CD4-positive, alpha-beta T cell treated with Interleukin-4 for 1 hour (primary cell): ENCODE data around the gene C1orf141.
"Not testable (repeated sequence)": the region's sequence is repeated elsewhere in the genome, so short reads cannot be mapped to it uniquely, and the experiment has no call there.

ENCODE experiments used
- DNase-seq, 2 donors: peaks; one replicate each; pipeline ENCODE4 v3.0.0-alpha.2; 2020 to 2022

C1orf141 gene

GRCh38 chr1:67134695-67135094 lies at the start of gene C1orf141:
C1orf141 (minus strand) TSS chr1:67134970; CDS start chr1:67127240, 7,730 bp downstream.
- DNase-seq: no peak

- no peak for DNase-seq
These were observed 40.8 kb upstream of the C1orf141 start for GRCh38 chr1:67175530-67176087.

- no peak for DNase-seq
These were observed 40.0 kb upstream of the C1orf141 start for GRCh38 chr1:67174716-67175284.

- DNase-seq: no peak
These were observed 39.2 kb upstream of the C1orf141 start for GRCh38 chr1:67173988-67174387.

GRCh38 chr1:67171978-67172377 lies 37.2 kb upstream of the C1orf141 start:
- DNase-seq: peak in 1 of 2 donors; percentile 65

- peak in 1 of 2 donors; percentile 10 for DNase-seq
These were observed 36.8 kb upstream of the C1orf141 start for GRCh38 chr1:67171574-67171955.

GRCh38 chr1:67170751-67171573 lies 36.2 kb upstream of the C1orf141 start:
- DNase-seq: peak in 1 of 2 donors; percentile 60

- DNase-seq: no peak
These were observed 35.2 kb upstream of the C1orf141 start for GRCh38 chr1:67169932-67170331.

GRCh38 chr1:67169496-67169895 lies 34.7 kb upstream of the C1orf141 start:
- DNase-seq: no peak

GRCh38 chr1:67166196-67166595 lies 31.4 kb upstream of the C1orf141 start, which contains the start of gene IL23R:
IL23R (plus strand) TSS chr1:67166454; CDS start chr1:67168121, 1,667 bp downstream.
- DNase-seq: peak; percentile 34 to 50

GRCh38 chr1:67165468-67166041 lies 30.8 kb upstream of the C1orf141 start:
- no peak for DNase-seq

- no peak for DNase-seq
These were observed 28.2 kb upstream of the C1orf141 start for GRCh38 chr1:67162954-67163353.

- no peak for DNase-seq
These were observed 24.5 kb upstream of the C1orf141 start for GRCh38 chr1:67159233-67159632.

- DNase-seq: no peak
These were observed 23.6 kb upstream of the C1orf141 start for GRCh38 chr1:67158401-67158800.

GRCh38 chr1:67150931-67151330 lies 16.2 kb upstream of the C1orf141 start:
- DNase-seq: no peak

- peak; percentile 67 to 74 for DNase-seq
These were observed 14.5 kb upstream of the C1orf141 start for GRCh38 chr1:67149179-67149770.

- no peak for DNase-seq
These were observed 13.9 kb upstream of the C1orf141 start for GRCh38 chr1:67148516-67149178.

GRCh38 chr1:67147973-67148372 lies 13.2 kb upstream of the C1orf141 start:
- not testable (repeated sequence) for DNase-seq

GRCh38 chr1:67146539-67146938 lies 11.8 kb upstream of the C1orf141 start:
- no peak for DNase-seq

GRCh38 chr1:67146101-67146500 lies 11.3 kb upstream of the C1orf141 start:
- DNase-seq: no peak

GRCh38 chr1:67144696-67145095 lies 9.9 kb upstream of the C1orf141 start:
- peak; percentile 12 to 43 for DNase-seq

GRCh38 chr1:67143966-67144365 lies 9.2 kb upstream of the C1orf141 start:
- DNase-seq: no peak

GRCh38 chr1:67142931-67143330 lies 8.2 kb upstream of the C1orf141 start:
- no peak for DNase-seq
